ENCODE data around the gene ZNF420. TPM values are rescaled to one million over a fixed set of nuclear protein-coding genes. Genes with fewer than 3 reads are reported as not detected.
"Not testable (repeated sequence)": the region's sequence is repeated elsewhere in the genome, so short reads cannot be mapped to it uniquely, and the experiment has no call there.

Gene ZNF420
- total and polyA plus RNA-seq, 2 experiments from 2014 or later, result 5.9 to 10.4 TPM

DNA sequence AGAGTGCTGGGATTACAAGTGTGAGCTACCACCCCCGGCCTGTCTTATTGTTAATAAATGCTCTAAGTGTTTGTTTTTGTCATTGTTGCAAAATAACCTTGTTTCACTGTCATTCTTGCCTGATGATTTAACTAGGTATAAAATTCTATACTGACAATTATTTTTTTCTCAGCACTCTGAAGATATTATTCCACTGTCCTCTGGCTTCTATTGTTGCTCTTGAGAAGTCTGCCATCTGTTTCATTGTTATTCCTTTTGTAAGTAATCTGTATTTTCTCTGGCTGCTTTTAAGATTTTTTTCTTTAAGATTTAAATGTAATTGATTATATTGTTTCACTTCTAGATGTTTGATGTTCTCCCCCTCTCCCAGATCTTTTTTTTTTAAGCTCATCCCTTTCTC, 17.6 kb downstream of the ZNF420 start:
- DNase-seq, result peak; percentile 12
- 81 to 82% methylated on average over 1 of the region's 1 CpG for WGBS, 2 experiments (ENCODE audit: low coverage in 1 of 2, low lambda C conversion rate in 2 of 2, missing lambda C conversion rate in 2 of 2)
- in situ Hi-C loops (cut with MboI), result no loop called here
- H3K4me2 ChIP-seq (ENCODE audit: unreplicated experiment), result no peak overlapping the region
- no peak overlapping the region for H3K9ac ChIP-seq
- no peak overlapping the region for H3K27ac ChIP-seq
- TF ChIP-seq EZH2phosphoT487 (IDR thresholded peaks at IDR 0.05; ENCODE audit: insufficient read depth, low read depth) (no peak), EZH2 (IDR thresholded peaks at IDR 0.05; ENCODE audit: insufficient read depth, poor library complexity, severe bottlenecking) (no peak)
- no peaks in the 10 kb centered on the region for H3K9me3 ChIP-seq (ENCODE audit: low read depth)
- no peaks in the 10 kb centered on the region for H3K9me2 ChIP-seq (ENCODE audit: insufficient read depth)
- no peak overlapping the region for H3K4me3 ChIP-seq
- no peak overlapping the region for H2AFZ ChIP-seq
- no peaks in the 10 kb centered on the region for H3F3A ChIP-seq (ENCODE audit: insufficient read depth)
- H3K36me3 ChIP-seq (ENCODE audit: low read depth), result peaks cover 72% of the 10 kb centered on the region
- no peaks in the 10 kb centered on the region for H4K20me1 ChIP-seq (ENCODE audit: insufficient read depth)
- no peaks in the 10 kb centered on the region for H3K27me3 ChIP-seq (replicated peaks; ENCODE audit: insufficient read depth)
- H3K4me1 ChIP-seq (ENCODE audit: insufficient read depth), result no peaks in the 10 kb centered on the region
- no peaks in the 10 kb centered on the region for H3K79me2 ChIP-seq (ENCODE audit: insufficient read depth)

DNA sequence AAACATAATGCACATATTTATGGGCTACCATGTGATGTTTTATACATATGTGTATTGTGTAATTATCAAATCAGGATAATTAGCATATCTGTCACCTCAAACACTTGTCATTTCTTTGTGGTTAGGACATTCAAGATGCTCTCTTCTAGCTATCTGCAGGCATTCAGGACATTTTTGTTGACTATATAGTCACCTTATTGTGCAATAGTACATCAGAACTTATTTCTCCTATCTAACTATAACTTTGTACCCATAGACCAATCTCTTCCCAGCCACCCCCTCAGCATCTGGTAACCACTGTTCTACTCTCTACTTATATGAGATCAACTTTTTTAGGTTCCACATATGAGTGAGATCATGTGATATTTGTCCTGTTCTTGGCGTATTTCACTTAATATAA, 20.3 kb downstream of the ZNF420 start:
- H3K4me2 ChIP-seq (ENCODE audit: unreplicated experiment), result no peak overlapping the region
- no peak overlapping the region for H3K4me3 ChIP-seq
- no peaks in the 10 kb centered on the region for H3K9me3 ChIP-seq (ENCODE audit: low read depth)
- no peaks in the 10 kb centered on the region for H3K9me2 ChIP-seq (ENCODE audit: insufficient read depth)
- in situ Hi-C loops (cut with MboI), result no loop called here
- H3K36me3 ChIP-seq (ENCODE audit: low read depth), result peaks cover 60% of the 10 kb centered on the region
- H3K79me2 ChIP-seq (ENCODE audit: insufficient read depth), result no peaks in the 10 kb centered on the region
- H4K20me1 ChIP-seq (ENCODE audit: insufficient read depth), result no peaks in the 10 kb centered on the region
- DNase-seq, result no peak
- H3K27me3 ChIP-seq (replicated peaks; ENCODE audit: insufficient read depth), result no peaks in the 10 kb centered on the region
- H3K4me1 ChIP-seq (ENCODE audit: insufficient read depth), result no peaks in the 10 kb centered on the region
- no peak overlapping the region for H3K27ac ChIP-seq
- WGBS, 2 experiments (ENCODE audit: low coverage in 1 of 2, low lambda C conversion rate in 2 of 2, missing lambda C conversion rate in 2 of 2), result 67 to 68% methylated on average over 1 of the region's 1 CpG
- no peak overlapping the region for H2AFZ ChIP-seq
- TF ChIP-seq EZH2phosphoT487 (IDR thresholded peaks at IDR 0.05; ENCODE audit: insufficient read depth, low read depth), result no peak
- no peak for TF ChIP-seq EZH2 (IDR thresholded peaks at IDR 0.05; ENCODE audit: insufficient read depth, poor library complexity, severe bottlenecking)
- H3F3A ChIP-seq (ENCODE audit: insufficient read depth), result no peaks in the 10 kb centered on the region
- no peak overlapping the region for H3K9ac ChIP-seq

DNA sequence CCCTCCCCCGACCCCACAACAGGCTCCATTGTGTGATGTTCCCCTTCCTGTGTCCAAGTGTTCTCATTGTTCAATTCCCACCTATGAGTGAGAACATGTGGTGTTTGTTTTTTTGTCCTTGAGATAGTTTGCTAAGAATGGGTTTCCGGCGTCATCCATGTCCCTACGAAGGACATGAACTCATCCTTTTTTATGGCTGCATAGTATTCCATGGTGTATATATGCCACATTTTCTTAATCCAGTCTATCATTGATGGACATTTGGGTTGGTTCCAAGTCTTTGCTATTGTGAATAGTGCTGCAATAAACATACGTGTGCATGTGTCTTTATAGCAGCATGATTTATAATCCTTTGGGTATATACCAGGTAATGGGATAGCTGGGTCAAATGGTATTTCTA, 25.9 kb downstream of the ZNF420 start:
- H3F3A ChIP-seq (ENCODE audit: insufficient read depth); H3K79me2 ChIP-seq (ENCODE audit: insufficient read depth); H4K20me1 ChIP-seq (ENCODE audit: insufficient read depth); H2AFZ ChIP-seq; H3K9me2 ChIP-seq (ENCODE audit: insufficient read depth); H3K9me3 ChIP-seq (ENCODE audit: low read depth); H3K9ac ChIP-seq; H3K4me2 ChIP-seq (ENCODE audit: unreplicated experiment); H3K4me3 ChIP-seq; DNase-seq; H3K27ac ChIP-seq; H3K4me1 ChIP-seq (ENCODE audit: insufficient read depth); in situ Hi-C loops (cut with MboI); H3K27me3 ChIP-seq (replicated peaks; ENCODE audit: insufficient read depth): not testable (repeated sequence)
- WGBS, 2 experiments (ENCODE audit: low coverage in 1 of 2, low lambda C conversion rate in 2 of 2, missing lambda C conversion rate in 2 of 2), result 87 to 92% methylated on average over 4 to 5 of the region's 5 CpGs
- H3K36me3 ChIP-seq (ENCODE audit: low read depth), result peaks cover 25% of the 10 kb centered on the region

- H4K20me1 ChIP-seq (ENCODE audit: insufficient read depth); H3K4me2 ChIP-seq (ENCODE audit: unreplicated experiment); in situ Hi-C loops (cut with MboI); H3K9me2 ChIP-seq (ENCODE audit: insufficient read depth); H3K79me2 ChIP-seq (ENCODE audit: insufficient read depth); DNase-seq; H3K9me3 ChIP-seq (ENCODE audit: low read depth); H3K4me1 ChIP-seq (ENCODE audit: insufficient read depth); H3K9ac ChIP-seq; H3K4me3 ChIP-seq; H3K27ac ChIP-seq; H3F3A ChIP-seq (ENCODE audit: insufficient read depth); H3K27me3 ChIP-seq (replicated peaks; ENCODE audit: insufficient read depth); H2AFZ ChIP-seq: not testable (repeated sequence)
- 65 to 68% methylated on average over 7 of the region's 7 CpGs for WGBS, 2 experiments (ENCODE audit: low coverage in 1 of 2, low lambda C conversion rate in 2 of 2, missing lambda C conversion rate in 2 of 2)
- H3K36me3 ChIP-seq (ENCODE audit: low read depth), result peaks cover 17% of the 10 kb centered on the region; the same call in 1 of the 2 replicates
Observed at GRCh38 chr19:37111753-37112152, 33.5 kb downstream of the ZNF420 start.

DNA sequence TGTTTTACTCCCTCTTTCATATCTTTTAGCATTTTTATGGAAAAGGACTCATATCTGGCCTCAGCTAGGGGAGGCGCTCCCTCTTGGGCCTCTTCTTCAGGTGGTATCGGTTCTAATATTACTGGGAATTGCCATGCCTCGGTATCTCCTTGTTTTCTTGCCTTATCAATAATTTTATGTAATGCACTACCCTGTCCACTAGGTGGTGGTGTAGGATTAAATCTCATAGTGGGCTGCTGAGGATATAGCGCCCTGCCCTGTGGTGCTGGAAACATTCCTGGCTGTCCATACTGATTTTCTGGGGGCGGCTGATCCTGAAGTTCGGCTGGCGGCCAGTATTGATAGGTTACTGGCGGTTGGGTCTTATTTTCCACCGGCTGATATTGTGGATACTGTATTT, 35.8 kb downstream of the ZNF420 start:
- no peak for DNase-seq
- no peaks in the 10 kb centered on the region for H3K27me3 ChIP-seq (replicated peaks; ENCODE audit: insufficient read depth)
- H3K27ac ChIP-seq, result no peak overlapping the region
- no peaks in the 10 kb centered on the region for H3K9me2 ChIP-seq (ENCODE audit: insufficient read depth)
- H3K4me3 ChIP-seq, result no peak overlapping the region
- peaks cover 5% of the 10 kb centered on the region; the same call in 1 of the 2 replicates for H3K36me3 ChIP-seq (ENCODE audit: low read depth)
- no peaks in the 10 kb centered on the region for H3K4me1 ChIP-seq (ENCODE audit: insufficient read depth)
- H3F3A ChIP-seq (ENCODE audit: insufficient read depth), result no peaks in the 10 kb centered on the region
- no peaks in the 10 kb centered on the region for H3K79me2 ChIP-seq (ENCODE audit: insufficient read depth)
- H3K9me3 ChIP-seq (ENCODE audit: low read depth), result no peaks in the 10 kb centered on the region
- no peak overlapping the region for H3K4me2 ChIP-seq (ENCODE audit: unreplicated experiment)
- no peak overlapping the region for H2AFZ ChIP-seq
- TF ChIP-seq EZH2 (IDR thresholded peaks at IDR 0.05; ENCODE audit: insufficient read depth, poor library complexity, severe bottlenecking), result no peak
- no peak for TF ChIP-seq EZH2phosphoT487 (IDR thresholded peaks at IDR 0.05; ENCODE audit: insufficient read depth, low read depth)
- H3K9ac ChIP-seq, result no peak overlapping the region
- no peaks in the 10 kb centered on the region for H4K20me1 ChIP-seq (ENCODE audit: insufficient read depth)
- in situ Hi-C loops (cut with MboI), result no loop called here
- 94 to 97% methylated on average over 9 of the region's 9 CpGs for WGBS, 2 experiments (ENCODE audit: low coverage in 1 of 2, low lambda C conversion rate in 2 of 2, missing lambda C conversion rate in 2 of 2)

DNA sequence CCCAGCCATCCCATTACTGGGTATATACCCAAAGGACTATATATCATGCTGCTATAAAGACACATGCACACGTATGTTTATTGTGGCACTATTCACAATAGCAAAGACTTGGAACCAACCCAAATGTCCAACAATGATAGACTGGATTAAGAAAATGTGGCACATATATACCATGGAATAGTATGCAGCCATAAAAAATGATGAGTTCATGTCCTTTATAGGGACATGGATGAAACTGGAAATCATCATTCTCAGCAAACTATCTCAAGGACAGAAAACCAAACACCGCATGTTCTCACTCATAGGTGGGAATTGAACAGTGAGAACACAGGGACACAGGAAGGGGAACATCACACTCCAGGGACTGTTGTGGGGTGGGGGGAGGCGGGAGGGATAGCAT, 43.9 kb downstream of the ZNF420 start:
- H3K9me3 ChIP-seq (ENCODE audit: low read depth); H3K27ac ChIP-seq; H3F3A ChIP-seq (ENCODE audit: insufficient read depth); H3K79me2 ChIP-seq (ENCODE audit: insufficient read depth); H3K4me1 ChIP-seq (ENCODE audit: insufficient read depth); H4K20me1 ChIP-seq (ENCODE audit: insufficient read depth); H3K4me3 ChIP-seq; H3K9me2 ChIP-seq (ENCODE audit: insufficient read depth); H3K9ac ChIP-seq; H3K4me2 ChIP-seq (ENCODE audit: unreplicated experiment); in situ Hi-C loops (cut with MboI); H3K27me3 ChIP-seq (replicated peaks; ENCODE audit: insufficient read depth); H2AFZ ChIP-seq; DNase-seq: not testable (repeated sequence)
- peaks cover 19% of the 10 kb centered on the region for H3K36me3 ChIP-seq (ENCODE audit: low read depth)
- WGBS, 2 experiments (ENCODE audit: low coverage in 1 of 2, low lambda C conversion rate in 2 of 2, missing lambda C conversion rate in 2 of 2), result 81 to 83% methylated on average over 2 to 3 of the region's 3 CpGs

Data from GM23248 (cell line).